Peyer's patch (tissue), 4 donors: ENCODE results near the gene EEF1A2.

Experiments used
- POLR2A ChIP-seq, 2 donors: fragments of 450-650 bp; IDR thresholded peaks; one replicate each; pipeline ENCODE4 v1.5.1; 2017; ENCODE audit warnings: antibody characterized with exemption in 2 of 2, mild to moderate bottlenecking in 2 of 2, moderate library complexity in 2 of 2
- TF ChIP-seq, protein P1 (sequence below), 6 experiments: fragments of 450-650 bp in 4 of 6; fragments of 200-600 bp in 2 of 6; sonication (generic) in 1 of 6; IDR thresholded peaks; one replicate each; pipeline ENCODE4 v1.5.1; 2017 to 2019; ENCODE audit warnings: antibody characterized with exemption in 6 of 6, mild to moderate bottlenecking in 3 of 6, moderate library complexity in 1 of 6

DNA sequence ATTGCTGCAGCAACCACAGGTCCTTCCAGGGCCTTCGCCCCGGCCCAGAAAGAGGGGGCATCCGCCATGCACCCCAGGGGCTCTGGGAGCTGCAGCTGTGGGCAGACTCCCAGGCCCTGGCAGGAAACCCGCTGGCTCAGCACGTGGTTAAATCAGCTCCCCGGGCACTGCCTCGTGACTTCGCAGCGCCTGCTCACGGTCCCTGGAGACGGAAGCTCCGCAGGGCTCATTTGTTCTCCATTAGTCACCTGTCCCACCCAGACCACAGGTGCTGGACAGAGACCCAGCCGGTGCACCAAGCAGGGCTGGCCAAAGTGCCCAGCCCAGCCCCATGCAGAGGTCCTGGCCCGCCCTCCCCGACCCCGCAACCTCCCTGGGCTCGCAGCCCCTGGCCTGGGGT lies 41.1 kb downstream of the EEF1A2 start:
- TF ChIP-seq, protein P1, sequence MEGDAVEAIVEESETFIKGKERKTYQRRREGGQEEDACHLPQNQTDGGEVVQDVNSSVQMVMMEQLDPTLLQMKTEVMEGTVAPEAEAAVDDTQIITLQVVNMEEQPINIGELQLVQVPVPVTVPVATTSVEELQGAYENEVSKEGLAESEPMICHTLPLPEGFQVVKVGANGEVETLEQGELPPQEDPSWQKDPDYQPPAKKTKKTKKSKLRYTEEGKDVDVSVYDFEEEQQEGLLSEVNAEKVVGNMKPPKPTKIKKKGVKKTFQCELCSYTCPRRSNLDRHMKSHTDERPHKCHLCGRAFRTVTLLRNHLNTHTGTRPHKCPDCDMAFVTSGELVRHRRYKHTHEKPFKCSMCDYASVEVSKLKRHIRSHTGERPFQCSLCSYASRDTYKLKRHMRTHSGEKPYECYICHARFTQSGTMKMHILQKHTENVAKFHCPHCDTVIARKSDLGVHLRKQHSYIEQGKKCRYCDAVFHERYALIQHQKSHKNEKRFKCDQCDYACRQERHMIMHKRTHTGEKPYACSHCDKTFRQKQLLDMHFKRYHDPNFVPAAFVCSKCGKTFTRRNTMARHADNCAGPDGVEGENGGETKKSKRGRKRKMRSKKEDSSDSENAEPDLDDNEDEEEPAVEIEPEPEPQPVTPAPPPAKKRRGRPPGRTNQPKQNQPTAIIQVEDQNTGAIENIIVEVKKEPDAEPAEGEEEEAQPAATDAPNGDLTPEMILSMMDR (IDR thresholded peaks at IDR 0.05): no peak
- TF ChIP-seq POLR2A (IDR thresholded peaks at IDR 0.05): no peak
